GM03348 (cell line): Measurements from ENCODE around the gene TMTC1.

Source experiments
- DNase-seq: peaks from one replicate; pipeline ENCODE4 v3.0.0; 2012; ENCODE audit warnings: low spot score

Gene TMTC1

DNA sequence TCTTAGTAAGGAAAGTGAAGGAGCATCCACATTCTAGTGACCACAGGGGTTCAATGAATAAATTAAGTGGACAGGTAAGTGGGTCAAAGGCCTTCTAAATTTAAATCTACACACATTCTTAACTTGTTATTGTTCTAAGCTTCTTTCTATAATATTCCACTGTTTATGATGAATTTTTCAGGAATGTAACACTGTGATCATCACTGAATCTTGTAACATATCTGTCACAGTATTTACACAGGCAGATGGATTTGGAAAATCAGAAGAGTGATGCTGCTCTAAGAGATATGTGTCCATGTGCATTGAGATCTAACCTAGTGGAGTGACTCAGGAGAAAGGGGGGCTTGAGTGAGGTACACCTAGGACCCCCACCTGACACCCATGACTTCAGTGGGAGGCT lies 170.8 kb downstream of the TMTC1 start:
- DNase-seq, result no peak

- DNase-seq, result peak; percentile 11
These were observed 171.8 kb downstream of the TMTC1 start for GRCh38 chr12:29611906-29612305.

- no peak for DNase-seq
These were observed 173.1 kb downstream of the TMTC1 start for GRCh38 chr12:29610473-29611170.

DNA sequence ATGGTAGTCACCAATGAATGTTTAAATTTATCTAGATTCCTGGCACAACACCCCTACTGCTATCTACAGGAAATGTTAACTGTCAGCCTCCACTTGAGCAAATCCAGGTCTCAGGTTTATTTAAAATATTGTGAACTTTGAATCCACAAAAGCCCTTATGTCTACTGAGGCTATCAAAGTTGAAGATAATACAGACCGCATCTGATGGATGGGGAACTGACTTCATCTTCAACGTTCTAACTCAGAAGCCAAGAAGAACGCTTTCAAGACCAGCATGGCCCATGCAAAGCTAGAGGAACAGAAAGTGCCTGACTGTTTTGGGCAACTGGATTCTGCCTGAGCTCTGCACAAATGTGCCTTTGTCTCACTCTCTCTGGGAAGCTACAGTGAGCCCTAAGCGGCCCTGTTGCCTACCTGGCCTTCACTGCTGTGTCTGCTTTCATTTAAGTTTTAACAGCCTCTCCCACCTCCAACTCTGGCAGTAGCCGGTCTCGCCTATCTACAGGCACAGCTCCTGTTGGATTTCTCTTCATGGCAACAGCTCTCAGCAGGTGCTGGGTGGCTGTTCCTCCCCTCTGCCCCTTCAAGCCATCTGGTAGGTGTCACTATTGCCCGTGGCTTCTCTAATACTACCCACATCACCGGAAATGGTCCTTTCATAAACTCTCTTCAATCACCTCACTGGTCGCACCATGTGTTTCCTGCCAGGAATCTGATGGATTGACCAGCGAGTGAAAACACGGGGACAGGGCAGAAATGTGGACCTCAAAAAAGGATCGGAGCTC lies 174.1 kb downstream of the TMTC1 start:
- no peak for DNase-seq

GRCh38 chr12:29608581-29608980 lies 175.2 kb downstream of the TMTC1 start:
- no peak for DNase-seq

DNA sequence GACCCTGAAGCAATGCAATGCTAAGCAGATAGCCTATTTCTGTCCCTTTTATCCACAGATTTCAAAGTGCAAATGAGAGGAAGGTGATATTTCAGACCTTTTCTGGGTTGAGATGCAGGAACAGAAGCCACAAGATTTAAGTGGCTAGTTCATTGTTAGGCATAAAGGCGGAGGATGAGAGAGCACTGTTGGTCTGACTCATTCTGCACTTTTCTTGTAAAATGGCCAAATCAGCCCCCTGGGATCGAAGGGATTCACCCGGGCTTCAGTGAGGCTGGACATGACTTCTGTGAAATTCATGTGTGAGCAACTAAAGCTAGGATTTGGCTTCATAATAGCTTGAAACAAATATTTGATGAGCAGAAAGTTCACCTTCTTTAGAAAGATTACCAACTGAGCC lies 184.4 kb downstream of the TMTC1 start:
- DNase-seq, result no peak

DNA sequence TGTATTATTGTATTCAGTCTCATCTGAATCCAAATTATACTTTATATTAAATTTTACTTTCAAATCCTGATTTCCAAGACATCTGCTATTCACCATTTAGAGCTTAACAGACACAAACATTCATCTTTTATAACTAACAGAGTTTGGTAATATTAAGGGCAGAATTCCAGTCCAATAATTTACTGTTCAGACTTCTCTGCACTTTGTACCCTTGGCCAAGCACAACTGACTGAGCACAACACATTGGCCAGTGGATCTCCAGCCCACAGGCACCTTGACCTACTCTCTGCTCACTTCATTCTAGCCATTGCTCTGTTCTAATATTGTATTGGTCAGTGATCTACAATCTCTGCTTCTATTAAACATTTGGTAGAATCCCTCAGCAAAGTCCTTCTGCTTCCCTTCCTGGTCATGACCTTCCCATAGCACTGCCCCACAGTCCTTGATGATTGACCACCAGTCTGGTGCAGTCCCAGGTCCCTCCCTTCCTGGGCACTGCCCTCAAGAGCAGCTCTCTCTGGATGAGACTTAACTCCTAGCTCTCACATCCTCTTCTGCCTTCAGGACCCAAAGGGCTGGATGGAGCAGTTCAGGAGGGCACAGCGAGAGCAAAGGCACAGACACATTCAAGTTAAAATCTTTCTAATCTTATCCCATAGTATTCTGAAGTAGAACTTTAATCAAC lies 188.5 kb downstream of the TMTC1 start:
- no peak for DNase-seq

- DNase-seq, result no peak
These were observed 190.7 kb downstream of the TMTC1 start for GRCh38 chr12:29593001-29593400.

GRCh38 chr12:29591140-29592020 lies 192.4 kb downstream of the TMTC1 start:
- peak; percentile 35 for DNase-seq

- no peak for DNase-seq
These were observed 193.9 kb downstream of the TMTC1 start for GRCh38 chr12:29589851-29590250.

DNA sequence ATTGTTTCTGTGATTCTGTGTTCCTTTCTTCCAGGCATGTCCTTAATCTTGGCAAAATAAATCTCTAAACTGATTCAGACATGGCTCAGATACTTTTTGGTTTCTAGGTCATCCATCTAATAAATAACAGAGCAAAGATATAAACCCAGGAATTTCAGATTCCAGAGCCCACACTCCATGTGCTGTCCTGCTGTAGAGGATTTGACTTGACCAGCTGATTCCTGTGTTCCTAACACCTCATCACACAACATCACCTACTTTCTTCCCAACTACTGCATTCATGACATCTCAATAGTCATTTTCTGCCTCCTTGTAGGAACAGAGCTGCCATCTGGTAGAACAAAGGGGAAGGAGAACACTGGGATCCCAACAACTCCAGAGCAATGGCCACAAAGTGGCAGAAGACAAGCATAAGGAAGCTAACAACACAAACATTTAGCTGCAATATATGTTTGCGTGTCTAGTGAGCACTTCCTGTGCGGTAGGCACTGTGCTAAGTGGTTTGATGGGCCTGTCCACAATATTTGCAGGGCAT lies 194.4 kb downstream of the TMTC1 start:
- no peak for DNase-seq

- no peak for DNase-seq
These were observed 201.0 kb downstream of the TMTC1 start for GRCh38 chr12:29582677-29583272.

- DNase-seq, result no peak
These were observed 201.6 kb downstream of the TMTC1 start for GRCh38 chr12:29582146-29582545.

GRCh38 chr12:29581631-29582030 lies 202.1 kb downstream of the TMTC1 start:
- DNase-seq, result no peak

DNA sequence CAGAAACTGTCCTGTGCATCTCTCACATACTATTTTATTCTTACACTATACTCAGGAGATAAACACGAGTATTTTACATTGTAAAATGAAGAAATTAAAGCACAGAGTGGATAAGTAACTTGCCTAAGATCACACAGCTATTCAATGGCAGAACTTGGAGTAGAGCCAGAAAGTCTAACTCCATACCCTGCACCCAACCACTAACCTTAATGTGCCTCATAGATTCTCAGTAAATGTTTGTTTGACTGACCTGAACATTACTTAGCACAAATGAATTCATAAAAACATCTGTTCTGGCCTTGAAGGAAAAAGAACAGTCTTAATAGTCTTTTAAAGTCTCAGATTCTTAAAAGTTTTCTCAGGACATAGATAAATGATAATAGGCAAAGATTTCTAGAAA lies 202.8 kb downstream of the TMTC1 start:
- no peak for DNase-seq

GRCh38 chr12:29578731-29579130 lies 205.0 kb downstream of the TMTC1 start:
- no peak for DNase-seq

- no peak for DNase-seq
These were observed 205.7 kb downstream of the TMTC1 start for GRCh38 chr12:29578070-29578469.

GRCh38 chr12:29574500-29574899 lies 209.2 kb downstream of the TMTC1 start:
- DNase-seq, result no peak

DNA sequence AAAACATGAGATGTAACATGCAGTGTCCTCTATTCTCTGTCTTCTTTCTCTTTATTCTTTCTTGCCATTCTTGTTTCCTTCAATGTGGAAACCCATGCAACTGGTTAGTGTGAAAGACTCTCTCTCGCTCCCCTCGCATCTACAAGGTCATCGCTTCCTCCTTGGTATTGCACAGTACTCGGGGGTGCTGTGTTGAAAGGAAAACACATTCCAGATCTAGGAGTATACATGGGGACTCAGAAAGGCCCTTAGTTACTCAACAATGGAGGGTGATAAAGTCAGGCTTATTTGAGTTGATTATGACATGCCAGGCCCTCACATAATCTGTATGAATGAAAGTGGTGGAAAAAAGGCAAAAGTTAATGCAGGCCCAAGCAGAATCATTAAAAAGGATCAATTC lies 210.8 kb downstream of the TMTC1 start:
- no peak for DNase-seq

DNA sequence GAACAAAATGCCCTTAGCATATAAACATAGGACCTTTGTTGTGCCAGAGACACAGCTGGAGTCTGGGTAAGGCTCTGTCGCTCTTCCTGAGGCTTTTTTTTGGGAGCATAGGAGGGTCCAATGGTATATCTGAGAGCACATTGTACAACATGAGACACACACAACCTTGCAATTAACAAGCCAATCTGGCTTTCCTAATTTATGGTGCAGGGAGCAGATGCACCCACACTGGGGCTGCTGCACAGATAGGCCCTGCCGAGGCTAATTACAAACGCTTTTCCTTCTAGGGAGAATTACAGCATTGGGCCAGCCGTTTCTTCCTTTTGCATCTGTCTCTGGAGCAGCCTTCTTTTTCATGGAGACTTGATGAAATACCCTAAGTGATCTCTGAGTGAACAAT lies 211.3 kb downstream of the TMTC1 start:
- no peak for DNase-seq

DNA sequence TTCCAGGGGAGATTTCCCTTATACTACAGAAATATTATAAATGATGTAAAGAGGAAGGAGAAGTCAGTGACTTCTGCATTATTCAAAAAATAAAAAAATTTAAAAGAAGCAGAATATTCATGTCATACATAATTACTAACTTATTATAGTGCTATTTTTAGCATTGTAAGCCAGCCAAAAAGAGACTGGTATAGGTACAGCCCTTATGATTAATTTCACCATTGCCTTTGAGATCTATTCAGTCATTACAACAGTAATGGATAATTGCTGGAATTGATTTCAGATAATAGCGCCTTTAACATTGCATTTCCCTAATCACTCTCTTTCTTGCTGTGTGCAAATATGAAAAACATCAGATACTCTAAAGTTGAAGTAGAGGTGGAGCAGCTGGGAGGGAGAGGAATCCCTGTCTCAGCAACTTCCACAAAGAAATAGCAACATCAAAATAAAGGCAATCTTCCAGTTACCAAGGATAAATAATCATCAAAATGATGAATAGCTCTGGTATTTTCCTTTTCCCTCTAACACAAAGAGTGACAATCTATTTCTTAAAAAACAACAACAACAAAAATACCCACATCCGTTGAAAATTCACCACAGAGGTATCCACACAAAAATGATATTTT lies 214.5 kb downstream of the TMTC1 start:
- DNase-seq, result no peak
